SK-N-SH treated with all-trans-retinoic acid at 6 μM for 48 hours (cell line): ENCODE measurements around the gene MON2.

Source experiments
- TCF4 ChIP-seq: fragments of 250-450 bp; sonication (Bioruptor Pico); IDR thresholded peaks from 2 replicates; pipeline ENCODE4 v1.8.0; 2021; ENCODE audit warnings: mild to moderate bottlenecking, moderate library complexity, borderline replicate concordance
- TF ChIP-seq, protein P1 (sequence below): fragments of 250-450 bp; sonication (Bioruptor Pico); IDR thresholded peaks from 2 replicates; pipeline ENCODE4 v1.8.0; 2021; ENCODE audit warnings: low read depth, mild to moderate bottlenecking, moderate library complexity, borderline replicate concordance
- TF ChIP-seq, protein P2 (sequence below): fragments of 250-450 bp; sonication (Bioruptor Pico); IDR thresholded peaks from 2 replicates; pipeline ENCODE4 v1.5.0; 2020; ENCODE audit warnings: mild to moderate bottlenecking, moderate library complexity

The MON2 gene

DNA sequence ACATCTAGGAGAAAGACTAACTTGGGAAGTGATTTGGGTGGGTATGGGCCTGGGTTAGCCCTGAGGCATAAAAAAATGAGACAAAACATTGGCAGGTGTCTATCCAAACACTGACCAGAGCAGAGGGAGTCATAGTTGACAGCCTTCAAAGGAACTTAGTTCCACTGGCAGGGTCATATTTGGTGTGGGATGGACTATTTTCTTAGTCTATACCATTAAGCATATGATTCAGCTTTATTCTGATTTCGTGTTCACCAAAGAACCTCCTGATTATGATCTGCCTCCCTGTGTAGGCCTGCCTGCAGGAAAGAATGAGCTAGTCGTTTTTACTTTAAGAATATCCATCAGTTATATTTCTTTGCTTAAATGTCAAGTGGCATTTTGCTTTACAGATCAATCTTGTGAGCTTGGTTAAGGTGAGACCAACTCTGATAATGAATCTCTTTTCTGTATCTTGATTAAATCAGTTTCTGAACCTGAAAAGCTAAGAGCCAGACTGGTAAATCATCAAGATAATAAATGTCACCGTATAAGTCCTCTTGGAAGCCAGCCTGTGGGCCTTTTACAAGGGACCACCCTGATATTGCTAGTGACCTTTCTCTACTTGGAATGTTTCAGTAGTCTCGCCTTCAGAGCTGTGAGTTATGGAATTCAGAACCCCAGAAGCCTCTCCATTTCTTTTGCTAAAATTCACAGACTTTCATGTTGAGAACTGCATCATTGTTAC is 182.9 kb downstream of the MON2 start (continued):
- TF ChIP-seq, protein P1, sequence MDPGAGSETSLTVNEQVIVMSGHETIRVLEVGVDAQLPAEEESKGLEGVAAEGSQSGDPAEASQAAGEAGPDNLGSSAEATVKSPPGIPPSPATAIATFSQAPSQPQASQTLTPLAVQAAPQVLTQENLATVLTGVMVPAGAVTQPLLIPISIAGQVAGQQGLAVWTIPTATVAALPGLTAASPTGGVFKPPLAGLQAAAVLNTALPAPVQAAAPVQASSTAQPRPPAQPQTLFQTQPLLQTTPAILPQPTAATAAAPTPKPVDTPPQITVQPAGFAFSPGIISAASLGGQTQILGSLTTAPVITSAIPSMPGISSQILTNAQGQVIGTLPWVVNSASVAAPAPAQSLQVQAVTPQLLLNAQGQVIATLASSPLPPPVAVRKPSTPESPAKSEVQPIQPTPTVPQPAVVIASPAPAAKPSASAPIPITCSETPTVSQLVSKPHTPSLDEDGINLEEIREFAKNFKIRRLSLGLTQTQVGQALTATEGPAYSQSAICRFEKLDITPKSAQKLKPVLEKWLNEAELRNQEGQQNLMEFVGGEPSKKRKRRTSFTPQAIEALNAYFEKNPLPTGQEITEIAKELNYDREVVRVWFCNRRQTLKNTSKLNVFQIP: no peak
- TF ChIP-seq, protein P2, sequence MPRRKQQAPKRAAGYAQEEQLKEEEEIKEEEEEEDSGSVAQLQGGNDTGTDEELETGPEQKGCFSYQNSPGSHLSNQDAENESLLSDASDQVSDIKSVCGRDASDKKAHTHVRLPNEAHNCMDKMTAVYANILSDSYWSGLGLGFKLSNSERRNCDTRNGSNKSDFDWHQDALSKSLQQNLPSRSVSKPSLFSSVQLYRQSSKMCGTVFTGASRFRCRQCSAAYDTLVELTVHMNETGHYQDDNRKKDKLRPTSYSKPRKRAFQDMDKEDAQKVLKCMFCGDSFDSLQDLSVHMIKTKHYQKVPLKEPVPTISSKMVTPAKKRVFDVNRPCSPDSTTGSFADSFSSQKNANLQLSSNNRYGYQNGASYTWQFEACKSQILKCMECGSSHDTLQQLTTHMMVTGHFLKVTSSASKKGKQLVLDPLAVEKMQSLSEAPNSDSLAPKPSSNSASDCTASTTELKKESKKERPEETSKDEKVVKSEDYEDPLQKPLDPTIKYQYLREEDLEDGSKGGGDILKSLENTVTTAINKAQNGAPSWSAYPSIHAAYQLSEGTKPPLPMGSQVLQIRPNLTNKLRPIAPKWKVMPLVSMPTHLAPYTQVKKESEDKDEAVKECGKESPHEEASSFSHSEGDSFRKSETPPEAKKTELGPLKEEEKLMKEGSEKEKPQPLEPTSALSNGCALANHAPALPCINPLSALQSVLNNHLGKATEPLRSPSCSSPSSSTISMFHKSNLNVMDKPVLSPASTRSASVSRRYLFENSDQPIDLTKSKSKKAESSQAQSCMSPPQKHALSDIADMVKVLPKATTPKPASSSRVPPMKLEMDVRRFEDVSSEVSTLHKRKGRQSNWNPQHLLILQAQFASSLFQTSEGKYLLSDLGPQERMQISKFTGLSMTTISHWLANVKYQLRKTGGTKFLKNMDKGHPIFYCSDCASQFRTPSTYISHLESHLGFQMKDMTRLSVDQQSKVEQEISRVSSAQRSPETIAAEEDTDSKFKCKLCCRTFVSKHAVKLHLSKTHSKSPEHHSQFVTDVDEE: no peak
- no peak for TF ChIP-seq TCF4 (CRISPR knock-in tag)
- TF ChIP-seq, all 23 proteins: peak for 0
